ENCODE measurements around the gene GLIPR1L1.
A peak's percentile ranks its signal among the peaks of the same experiment; 100 is the strongest.

The GLIPR1L1 gene

DNA sequence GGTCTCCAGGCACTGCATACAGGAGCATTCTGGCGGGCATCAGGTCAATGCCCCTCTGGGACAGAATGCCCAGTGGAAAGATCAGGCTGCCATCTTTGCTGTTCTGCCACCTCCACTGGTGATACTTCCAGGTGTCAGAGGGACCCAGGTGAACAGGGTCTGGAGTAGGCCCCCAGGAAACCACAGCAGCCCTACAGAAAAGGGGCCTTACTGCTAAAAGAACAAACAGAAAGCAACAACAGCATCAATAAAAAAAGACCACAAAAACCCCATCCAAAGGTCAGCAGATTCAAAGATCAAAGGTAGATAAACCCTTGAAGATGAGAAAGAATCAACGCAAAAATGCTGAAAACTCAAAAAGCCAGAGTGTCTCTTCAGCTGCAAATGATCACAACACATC is 15.9 kb downstream of the GLIPR1L1 start:
- no peak for DNase-seq

DNA sequence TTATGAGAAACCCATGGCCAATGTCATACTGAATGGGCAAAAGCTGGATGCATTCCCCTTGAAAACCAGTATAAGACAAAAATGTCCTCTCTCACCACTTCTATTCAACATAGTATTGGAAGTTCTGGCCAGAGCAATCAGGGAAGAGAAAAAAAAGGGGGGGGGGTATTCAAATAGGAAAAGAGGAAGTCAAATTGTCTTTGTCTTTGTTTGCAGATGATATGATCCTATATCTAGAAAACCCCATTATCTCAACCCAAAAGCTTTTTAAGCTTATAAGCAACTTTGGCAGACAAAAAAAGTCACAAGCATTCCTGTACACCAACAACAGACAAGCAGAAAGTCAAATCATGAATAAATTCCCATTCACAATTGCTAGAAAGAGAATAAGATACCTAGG is 19.5 kb downstream of the GLIPR1L1 start:
- DNase-seq = no peak

DNA sequence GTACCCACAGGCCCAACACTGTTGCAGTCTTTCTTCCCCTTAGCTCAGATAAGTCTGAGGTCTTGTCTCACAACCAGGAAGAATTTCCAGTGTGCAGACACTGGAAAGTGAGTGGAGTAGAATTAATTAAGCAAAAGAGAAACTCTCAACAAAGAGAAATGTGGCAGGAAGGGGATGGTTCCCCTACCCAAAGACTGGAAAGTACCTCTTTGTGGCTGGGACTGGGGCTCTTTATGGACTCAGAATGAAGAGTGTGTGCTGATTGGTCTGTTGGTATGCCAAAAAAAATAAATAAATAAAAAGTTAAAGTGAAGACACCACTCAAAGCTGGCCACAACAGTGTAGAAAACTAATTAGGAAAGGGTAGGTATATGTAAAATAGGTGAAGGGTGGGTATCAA is 26.4 kb downstream of the GLIPR1L1 start:
- DNase-seq = no peak

DNA sequence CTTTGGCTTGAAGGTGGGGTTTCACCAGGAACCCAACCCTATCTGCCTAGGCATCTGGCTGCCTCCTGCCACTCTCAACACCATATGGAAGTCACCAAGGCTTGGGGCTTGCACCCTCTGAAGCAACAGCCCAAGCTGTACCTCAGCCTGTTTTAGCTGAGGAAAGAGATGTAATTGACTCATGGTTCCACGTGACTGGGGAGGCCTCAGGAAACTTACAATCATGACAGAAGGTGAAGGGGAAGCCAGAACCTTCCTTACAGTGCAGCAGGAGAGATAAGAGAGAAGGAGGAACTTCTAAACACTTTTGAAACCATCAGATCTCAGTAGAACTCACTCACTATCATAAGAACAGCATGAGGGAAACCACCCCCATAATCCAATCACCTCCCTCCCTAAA is 26.9 kb downstream of the GLIPR1L1 start:
- DNase-seq = no peak

DNA sequence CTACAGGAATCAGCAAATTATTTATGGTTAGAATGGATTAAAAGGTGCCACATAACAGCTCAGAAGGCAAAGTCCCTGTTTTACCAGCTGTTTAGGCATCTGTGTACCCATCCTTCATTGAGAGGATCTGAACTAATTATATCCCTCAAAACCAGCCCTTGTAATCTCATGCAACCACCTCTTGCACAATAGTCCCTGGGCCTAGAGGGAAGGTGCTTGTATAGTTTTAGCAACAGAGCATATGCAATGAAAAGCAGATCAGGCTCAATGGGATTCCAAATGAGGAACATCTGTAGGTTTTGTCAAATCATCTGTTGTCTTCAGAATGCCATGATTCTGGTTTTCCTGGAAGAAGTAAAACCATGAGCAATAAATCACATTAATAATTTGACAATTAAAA is 30.4 kb downstream of the GLIPR1L1 start:
- peak; percentile 16 for DNase-seq

DNA sequence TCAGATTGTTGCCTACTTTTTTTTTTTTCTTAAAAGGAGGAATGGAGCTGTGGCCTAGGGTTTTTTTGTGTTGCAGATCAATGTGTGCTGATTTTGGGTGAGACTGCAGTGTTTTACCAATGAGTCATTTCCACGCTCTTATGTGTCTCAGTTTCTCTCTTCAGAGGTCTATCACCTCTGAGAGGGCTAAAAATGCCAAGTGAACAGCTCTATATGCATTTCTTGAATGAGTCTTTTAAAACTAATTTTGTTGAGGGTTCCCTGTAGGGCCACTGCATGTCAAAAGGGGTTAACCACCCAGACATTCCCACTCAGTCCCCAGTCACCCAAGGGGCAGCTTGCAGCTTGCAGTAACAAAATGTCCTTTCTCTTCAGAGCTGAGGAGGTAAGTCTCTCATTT is 32.2 kb downstream of the GLIPR1L1 start:
- DNase-seq = peak; percentile 13

DNA sequence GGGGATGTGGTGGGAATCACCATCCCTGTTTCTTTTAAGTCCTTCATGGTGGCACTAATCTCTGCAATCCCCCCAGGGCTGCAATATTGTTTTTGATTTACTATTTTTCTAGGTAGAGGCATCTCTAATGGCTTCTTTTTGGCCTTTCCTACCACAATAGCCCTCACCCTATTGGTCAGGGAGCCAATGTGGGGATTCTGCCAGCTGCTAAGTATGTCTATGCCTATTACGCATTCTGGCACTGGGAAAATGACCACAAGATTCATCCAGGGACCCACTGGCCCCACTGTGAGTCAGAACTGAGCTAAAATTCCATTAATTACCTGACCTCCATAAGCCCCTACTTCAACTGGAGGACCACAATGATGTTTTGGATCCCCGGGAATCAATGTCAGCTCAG is 40.5 kb downstream of the GLIPR1L1 start:
- no peak for DNase-seq

DNA sequence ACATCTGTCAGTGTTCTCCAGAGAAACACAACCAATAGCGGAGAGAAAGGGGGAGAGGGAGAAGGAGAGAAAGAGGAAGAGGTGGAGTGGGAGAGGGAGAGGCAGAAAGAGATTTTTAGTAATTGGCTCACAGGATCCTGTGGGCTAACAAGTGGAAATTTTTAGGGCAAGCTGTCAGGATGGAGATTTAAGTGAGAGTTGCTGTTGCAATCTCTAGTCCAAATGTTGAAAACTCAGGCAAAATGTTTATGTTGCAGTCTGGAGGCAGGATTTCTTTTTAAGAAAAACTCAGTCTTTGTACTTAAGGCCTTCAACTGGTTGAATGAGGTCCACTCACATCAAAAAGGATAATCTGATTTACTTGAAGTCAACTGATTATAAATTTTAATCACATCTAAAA is 43.9 kb downstream of the GLIPR1L1 start:
- no peak for DNase-seq

DNA sequence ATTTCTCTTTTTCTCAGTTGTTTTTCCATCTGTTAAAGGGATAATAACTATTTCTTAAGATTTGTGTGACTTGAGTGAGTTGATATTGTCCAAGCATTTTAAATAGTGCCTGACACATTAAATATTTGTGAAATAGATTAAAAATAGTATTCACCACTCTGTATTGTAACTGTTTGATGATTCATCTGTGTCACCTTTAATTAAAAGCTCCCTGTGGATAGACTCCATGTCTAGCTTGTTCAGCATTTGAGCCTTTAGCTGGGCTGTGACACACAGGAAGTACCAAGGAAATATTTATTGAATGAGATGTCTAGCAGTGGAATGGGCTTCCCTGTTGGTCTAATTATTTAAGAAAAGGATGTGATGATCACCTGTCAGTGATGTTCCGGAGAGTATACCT is 54.6 kb downstream of the GLIPR1L1 start:
- DNase-seq = peak; percentile 53

DNA sequence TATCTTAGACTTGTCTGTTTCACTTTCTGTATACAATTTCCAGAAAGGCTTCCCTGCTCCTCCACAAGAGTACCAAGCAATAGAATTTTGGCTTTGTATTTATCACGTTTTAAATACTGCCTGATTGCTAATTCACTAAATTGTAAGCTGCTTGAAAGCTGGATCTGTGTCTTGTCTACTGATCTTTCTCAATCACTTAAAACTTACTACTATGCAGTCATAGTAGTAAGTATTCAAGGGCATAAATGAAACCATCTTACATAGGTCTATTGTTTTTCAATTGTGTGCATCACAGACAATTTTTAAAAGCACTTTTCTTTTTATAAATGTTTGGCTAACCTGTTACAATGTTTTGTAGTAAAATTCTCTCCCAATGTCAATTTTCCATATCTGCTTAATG is 55.2 kb downstream of the GLIPR1L1 start:
- DNase-seq = no peak

DNA sequence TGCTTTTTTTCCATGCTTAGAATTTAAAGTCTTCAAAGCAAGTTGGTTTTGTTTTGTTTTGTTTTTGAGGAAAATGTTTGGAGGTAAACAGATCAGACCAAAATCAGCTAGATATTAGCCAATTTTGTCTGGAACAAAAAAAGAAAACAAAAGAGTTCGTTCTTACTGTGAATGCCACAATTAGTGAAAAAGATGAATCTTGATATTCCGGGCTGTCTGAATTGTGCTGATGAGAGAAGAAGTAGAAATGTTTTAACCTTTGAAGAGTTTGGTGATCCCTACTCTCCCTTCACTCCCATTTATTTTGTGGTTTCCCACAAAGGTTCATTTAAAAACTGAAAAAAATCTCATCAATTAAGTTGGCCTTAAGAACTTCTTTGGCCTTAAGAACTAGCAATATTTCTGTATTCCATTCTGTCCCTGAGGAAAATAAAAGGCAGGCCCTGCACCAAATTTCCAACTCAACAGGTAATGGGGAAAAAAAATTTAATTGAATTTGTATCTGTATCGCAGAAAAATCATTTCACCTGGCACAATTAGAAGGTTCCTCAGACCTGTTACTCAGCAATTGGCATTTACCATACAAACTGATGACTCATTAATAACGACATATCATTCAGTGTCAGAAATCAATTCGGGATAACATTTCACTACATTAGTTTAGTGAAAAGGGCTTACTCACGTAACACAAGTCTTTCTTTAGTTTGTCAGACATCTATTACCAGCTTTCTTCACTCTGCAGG is 55.9 kb downstream of the GLIPR1L1 start:
- no peak for DNase-seq

DNA sequence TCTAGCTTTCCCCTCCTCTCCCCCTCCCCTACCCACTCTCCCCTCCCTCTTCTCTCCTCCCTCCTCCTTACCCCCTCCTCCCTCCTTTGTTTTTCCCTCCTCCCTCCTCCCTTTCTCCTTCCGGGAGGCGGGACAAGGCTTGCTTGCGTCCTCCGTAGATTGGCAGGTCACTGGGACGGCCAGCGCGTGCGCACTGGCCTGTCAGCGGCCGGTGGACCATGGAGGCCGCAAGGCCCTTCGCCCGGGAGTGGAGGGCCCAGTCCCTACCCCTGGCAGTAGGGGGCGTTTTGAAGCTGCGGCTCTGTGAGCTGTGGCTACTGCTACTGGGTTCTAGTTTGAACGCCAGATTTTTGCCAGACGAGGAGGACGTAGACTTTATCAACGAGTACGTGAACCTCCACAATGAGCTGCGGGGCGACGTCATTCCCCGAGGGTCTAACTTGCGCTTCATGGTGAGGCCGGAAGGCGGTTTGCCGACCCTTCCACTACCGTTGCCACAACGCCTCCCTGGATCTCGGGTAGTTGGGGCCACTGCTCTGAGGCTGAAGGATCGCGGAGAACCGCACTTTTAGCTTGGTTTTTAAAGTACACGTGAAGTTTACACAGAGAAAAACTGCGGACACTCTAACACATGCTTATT is 56.5 kb downstream of the GLIPR1L1 start, which contains the start of gene GLIPR1L2:
Gene GLIPR1L2 (plus strand): TSS at position 191 of the 640 bp plus-strand sequence. CDS start 28 bp downstream, at position 219.
- peak; percentile 97 for DNase-seq

DNA sequence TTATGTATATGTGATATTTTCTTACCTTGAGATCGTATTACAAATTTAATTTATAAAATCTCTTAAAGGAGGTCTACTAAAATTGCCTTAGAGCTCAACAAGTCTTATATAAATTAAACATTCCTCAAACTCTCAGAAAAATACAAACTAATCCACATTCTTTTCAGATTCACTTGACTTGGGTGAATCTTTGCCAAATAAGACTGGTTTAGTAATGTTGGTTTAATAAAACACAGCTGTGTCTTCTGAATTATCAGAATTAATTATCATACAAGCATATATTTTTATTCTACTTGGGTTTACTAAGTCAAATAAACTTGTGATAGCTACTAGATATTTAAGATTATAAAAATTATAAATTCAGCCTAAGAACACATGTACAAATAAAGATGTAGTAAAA is 69.8 kb downstream of the GLIPR1L1 start:
- peak; percentile 11 for DNase-seq

DNA sequence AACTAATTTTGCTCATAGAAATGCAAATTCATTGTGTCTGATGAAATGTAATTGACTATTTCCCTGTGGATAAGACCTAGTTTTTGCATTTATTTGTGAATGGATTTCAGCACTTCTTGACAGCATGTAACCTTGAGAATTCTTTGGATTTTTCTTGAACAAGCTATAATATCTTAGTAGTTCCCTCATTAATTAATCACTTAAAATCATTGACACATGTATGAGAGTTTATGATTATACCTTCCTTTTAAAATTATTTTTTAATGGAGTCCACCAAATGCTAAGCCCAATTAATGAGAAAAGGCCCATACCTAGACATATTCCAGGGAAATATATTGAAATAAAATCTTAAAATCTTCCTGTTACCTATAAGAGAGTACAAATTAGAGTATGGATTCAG is 73.2 kb downstream of the GLIPR1L1 start:
- no peak for DNase-seq

DNA sequence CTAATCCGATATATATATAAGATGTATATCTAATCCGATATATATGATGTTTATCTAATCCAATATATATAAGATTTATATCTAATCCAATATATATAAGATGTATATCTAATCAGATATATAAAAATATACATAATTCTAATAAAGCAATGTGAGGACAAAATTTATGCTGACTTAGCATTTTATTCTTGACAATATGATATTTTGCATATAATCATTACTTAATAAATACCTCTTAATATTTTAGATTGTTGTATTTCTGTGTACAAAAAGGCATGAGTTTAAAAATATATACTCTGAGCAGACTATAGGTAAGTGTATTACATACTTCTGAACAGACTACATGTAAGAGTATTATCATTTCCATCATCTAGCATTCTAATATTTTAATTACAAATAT is 75.4 kb downstream of the GLIPR1L1 start:
- no peak for DNase-seq

DNA sequence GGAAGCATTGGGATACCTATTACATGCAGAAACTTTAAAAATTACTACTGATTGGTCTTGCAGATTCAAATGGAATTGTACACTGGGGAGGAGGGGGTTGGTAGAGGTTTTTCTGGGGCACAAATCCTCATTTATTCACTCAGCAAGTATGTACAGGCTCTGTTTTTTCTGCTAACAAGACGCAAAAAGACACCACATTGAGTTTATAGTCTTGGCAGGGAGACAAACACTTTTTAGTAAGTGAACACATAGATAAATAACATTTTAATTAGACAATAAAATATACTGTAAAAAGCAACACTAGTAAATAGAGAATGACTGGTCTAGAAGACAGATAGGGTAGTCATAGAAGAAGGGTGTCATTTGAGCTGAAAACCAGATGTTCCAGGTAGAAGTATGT is 80.2 kb downstream of the GLIPR1L1 start:
- DNase-seq = peak; percentile 17

DNA sequence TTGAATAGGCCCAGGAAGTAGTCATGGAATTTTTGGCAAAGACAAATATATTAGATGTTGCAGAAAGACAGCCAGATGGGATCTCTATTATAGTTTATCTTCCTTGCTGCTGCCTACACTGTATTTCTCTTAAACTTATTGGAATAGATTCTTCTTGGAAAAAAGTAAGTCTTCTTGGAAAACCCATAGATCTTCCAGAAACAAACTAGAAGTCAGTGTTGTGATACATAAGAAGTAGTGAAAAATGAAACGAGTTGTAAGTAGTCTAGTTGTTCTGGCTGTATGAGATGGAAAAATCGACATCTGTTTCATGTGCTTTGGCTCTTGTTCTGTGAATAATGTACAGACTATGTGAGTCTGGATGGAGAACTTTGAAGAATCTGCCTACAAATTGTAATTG is 85.4 kb downstream of the GLIPR1L1 start:
- no peak for DNase-seq

All from fibroblast of skin of scalp (primary cell).